HG03457 (cell line): ENCODE data around the gene MACROD2.
A peak's percentile ranks its signal among the peaks of the same experiment; 100 is the strongest.
"Not testable (repeated sequence)": the region's sequence is repeated elsewhere in the genome, so short reads cannot be mapped to it uniquely, and the experiment has no call there.

Experiments
- ATAC-seq: cut with Tn5 transposase; IDR thresholded peaks from one replicate; pipeline ENCODE4 v1.9.1; 2021; ENCODE audit warnings: moderate number of reproducible peaks; ENCODE audit not compliant: unreplicated experiment

MACROD2 gene

GRCh38 chr20:14189794-14190402, 194.6 kb downstream of the MACROD2 start:
- no peak for ATAC-seq

- no peak for ATAC-seq
Observed at GRCh38 chr20:14191559-14191958, 196.2 kb downstream of the MACROD2 start.

GRCh38 chr20:14193443-14193842, 198.1 kb downstream of the MACROD2 start:
- no peak for ATAC-seq

- ATAC-seq: no peak
Observed at GRCh38 chr20:14193885-14194284, 198.6 kb downstream of the MACROD2 start.

- ATAC-seq: no peak
Observed at GRCh38 chr20:14197097-14197496, 201.8 kb downstream of the MACROD2 start.

GRCh38 chr20:14198416-14198815, 203.1 kb downstream of the MACROD2 start:
- ATAC-seq: no peak

- ATAC-seq: no peak
Observed at GRCh38 chr20:14199111-14199510, 203.8 kb downstream of the MACROD2 start.

- ATAC-seq: no peak
Observed at GRCh38 chr20:14203657-14204056, 208.3 kb downstream of the MACROD2 start.

GRCh38 chr20:14207591-14207990, 212.3 kb downstream of the MACROD2 start:
- ATAC-seq: no peak

GRCh38 chr20:14208956-14209355, 213.6 kb downstream of the MACROD2 start:
- no peak for ATAC-seq

GRCh38 chr20:14210146-14210545, 214.8 kb downstream of the MACROD2 start:
- ATAC-seq: no peak

GRCh38 chr20:14214046-14214445, 218.7 kb downstream of the MACROD2 start:
- no peak for ATAC-seq

- ATAC-seq: not testable (repeated sequence)
Observed at GRCh38 chr20:14215880-14216279, 220.6 kb downstream of the MACROD2 start.

GRCh38 chr20:14219801-14220461, 224.6 kb downstream of the MACROD2 start:
- ATAC-seq: no peak

GRCh38 chr20:14220986-14221385, 225.7 kb downstream of the MACROD2 start:
- ATAC-seq: no peak

- ATAC-seq: no peak
Observed at GRCh38 chr20:14223806-14224205, 228.5 kb downstream of the MACROD2 start.

GRCh38 chr20:14226051-14227049, 231.0 kb downstream of the MACROD2 start:
- ATAC-seq: not testable (repeated sequence)

- ATAC-seq: peak; percentile 65
Observed at GRCh38 chr20:14232650-14233049, 237.3 kb downstream of the MACROD2 start.

GRCh38 chr20:14234666-14235295, 239.5 kb downstream of the MACROD2 start:
- no peak for ATAC-seq

GRCh38 chr20:14235355-14235754, 240.0 kb downstream of the MACROD2 start:
- ATAC-seq: no peak

GRCh38 chr20:14245368-14245970, 250.2 kb downstream of the MACROD2 start:
- ATAC-seq: no peak
